ENCODE data around the gene MARF1. TPM values are rescaled to one million over a fixed set of nuclear protein-coding genes. Genes with fewer than 3 reads are reported as not detected.

MARF1 gene
- total RNA-seq, 6 donors from 2014 or later: 27.2 to 94.3 (median 71.3) TPM

GRCh38 chr16:15598648-15599190 is 44.2 kb downstream of the MARF1 start:
- TF ChIP-seq POLR2A (IDR thresholded peaks at IDR 0.05) (no peak), POLR2AphosphoS5 (IDR thresholded peaks at IDR 0.05) (no peak), CTCF (IDR thresholded peaks at IDR 0.05) (no peak), EP300 (IDR thresholded peaks at IDR 0.05) (no peak)
- no peak for ATAC-seq (ENCODE audit: low FRiP score in 2 of 2)
- Histone ChIP-seq H3K4me3 (no peak overlapping the region), H3K27me3 (no peaks in the 10 kb centered on the region), H3K36me3 (peaks cover 47 to 92% (median 84%) of the 10 kb centered on the region in 4 donors), H3K4me1 (no peaks in the 10 kb centered on the region), H3K27ac (no peak overlapping the region), H3K9me3 (no peaks in the 10 kb centered on the region)
- no peak for DNase-seq
- WGBS, 2 donors: 92 to 93% methylated on average over 13 to 17 of the region's 17 CpGs

GRCh38 chr16:15597822-15598647 is 44.9 kb downstream of the MARF1 start:
- TF ChIP-seq POLR2AphosphoS5 (IDR thresholded peaks at IDR 0.05) (no peak), POLR2A (IDR thresholded peaks at IDR 0.05) (no peak), EP300 (IDR thresholded peaks at IDR 0.05) (no peak), CTCF (IDR thresholded peaks at IDR 0.05) (no peak)
- H3K4me3 ChIP-seq: no peak overlapping the region
- DNase-seq: no peak
- H3K4me1 ChIP-seq: no peaks in the 10 kb centered on the region
- no peaks in the 10 kb centered on the region for H3K9me3 ChIP-seq
- no peak overlapping the region for H3K27ac ChIP-seq
- no peak for ATAC-seq (ENCODE audit: low FRiP score in 2 of 2)
- H3K36me3 ChIP-seq: peaks cover 47 to 92% (median 81%) of the 10 kb centered on the region in 4 donors
- 94% methylated on average over 3 to 15 of the region's 15 CpGs for WGBS, 2 donors
- H3K27me3 ChIP-seq: no peaks in the 10 kb centered on the region

DNA sequence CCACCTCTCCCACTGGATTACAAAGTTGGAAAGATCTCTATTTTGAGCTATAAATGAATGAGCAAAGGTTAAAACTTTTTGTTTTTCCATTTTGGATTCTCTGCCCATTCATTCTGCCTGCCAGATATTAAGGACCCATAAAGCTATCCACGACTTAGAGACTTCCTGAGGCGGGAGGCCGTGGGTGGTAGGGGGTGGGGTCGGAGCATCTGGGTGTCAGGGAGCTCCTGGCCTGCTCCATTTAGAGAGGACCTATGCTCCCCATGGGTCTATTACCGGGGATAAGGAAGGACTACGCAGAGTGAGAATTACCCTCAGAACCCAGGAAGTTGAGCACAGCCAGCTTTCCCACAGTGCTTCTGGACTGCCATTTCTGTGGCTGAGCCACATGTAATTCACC is 45.8 kb downstream of the MARF1 start:
- 82 to 83% methylated on average over 6 of the region's 6 CpGs for WGBS, 2 donors
- H3K36me3 ChIP-seq: peaks cover 47 to 84% (median 73%) of the 10 kb centered on the region in 4 donors
- TF ChIP-seq POLR2AphosphoS5 (IDR thresholded peaks at IDR 0.05): no peak
- TF ChIP-seq CTCF (IDR thresholded peaks at IDR 0.05): no peak
- TF ChIP-seq EP300 (IDR thresholded peaks at IDR 0.05): no peak
- TF ChIP-seq POLR2A (IDR thresholded peaks at IDR 0.05): no peak
- no peak overlapping the region for H3K27ac ChIP-seq
- H3K4me1 ChIP-seq: peaks cover 0 to 5% (median 3%) of the 10 kb centered on the region in 4 donors
- H3K4me3 ChIP-seq: no peak overlapping the region
- no peak for ATAC-seq (ENCODE audit: low FRiP score in 2 of 2)
- no peaks in the 10 kb centered on the region for H3K27me3 ChIP-seq
- H3K9me3 ChIP-seq: no peaks in the 10 kb centered on the region
- no peak for DNase-seq

- 71 to 74% methylated on average over 6 of the region's 6 CpGs for WGBS, 2 donors
- no peak overlapping the region for H3K4me3 ChIP-seq
- peaks cover 29 to 61% (median 50%) of the 10 kb centered on the region in 4 donors for H3K36me3 ChIP-seq
- no peak for DNase-seq
- H3K27ac ChIP-seq: peak overlapping the region in 2 of 4 donors; percentile 24 to 25
- no peak for TF ChIP-seq CTCF (IDR thresholded peaks at IDR 0.05)
- no peak for TF ChIP-seq POLR2A (IDR thresholded peaks at IDR 0.05)
- no peak for TF ChIP-seq POLR2AphosphoS5 (IDR thresholded peaks at IDR 0.05)
- no peak for TF ChIP-seq EP300 (IDR thresholded peaks at IDR 0.05)
- no peak for ATAC-seq (ENCODE audit: low FRiP score in 2 of 2)
- no peaks in the 10 kb centered on the region for H3K9me3 ChIP-seq
- peaks cover 12 to 25% (median 15%) of the 10 kb centered on the region in 4 donors for H3K4me1 ChIP-seq
- no peaks in the 10 kb centered on the region for H3K27me3 ChIP-seq
These were observed 48.1 kb downstream of the MARF1 start for GRCh38 chr16:15594711-15595320.

Data from upper lobe of left lung (tissue), 6 donors.